ENCODE data around the gene KIAA1549.
"Not testable (repeated sequence)": the region's sequence is repeated elsewhere in the genome, so short reads cannot be mapped to it uniquely, and the experiment has no call there.

The KIAA1549 gene

GRCh38 chr7:138814816-138815332, 166.3 kb downstream of the KIAA1549 start:
- Histone ChIP-seq H3K9ac (ENCODE audit: low read depth, low read length) (no peak overlapping the region), H3K27me3 (ENCODE audit: insufficient read depth, low read length) (no peaks in the 10 kb centered on the region), H3K4me3 (ENCODE audit: low read length) (no peak overlapping the region), H3K9me3 (ENCODE audit: insufficient read depth, low read depth, low read length) (no peaks in the 10 kb centered on the region), H3K4me1 (ENCODE audit: insufficient read depth, low read length) (no peaks in the 10 kb centered on the region), H3K36me3 (ENCODE audit: insufficient read depth, low read depth, low read length) (no peaks in the 10 kb centered on the region), H3K27ac (ENCODE audit: low read length) (no peak overlapping the region)

GRCh38 chr7:138813945-138814344, 167.2 kb downstream of the KIAA1549 start:
- no peak overlapping the region for H3K4me3 ChIP-seq (ENCODE audit: low read length)
- no peaks in the 10 kb centered on the region for H3K9me3 ChIP-seq (ENCODE audit: insufficient read depth, low read depth, low read length)
- no peak overlapping the region for H3K27ac ChIP-seq (ENCODE audit: low read length)
- H3K36me3 ChIP-seq (ENCODE audit: insufficient read depth, low read depth, low read length) = no peaks in the 10 kb centered on the region
- H3K27me3 ChIP-seq (ENCODE audit: insufficient read depth, low read length) = no peaks in the 10 kb centered on the region
- H3K9ac ChIP-seq (ENCODE audit: low read depth, low read length) = no peak overlapping the region
- no peaks in the 10 kb centered on the region for H3K4me1 ChIP-seq (ENCODE audit: insufficient read depth, low read length)

GRCh38 chr7:138811327-138811726, 169.9 kb downstream of the KIAA1549 start:
- H3K36me3 ChIP-seq (ENCODE audit: insufficient read depth, low read depth, low read length); H3K4me1 ChIP-seq (ENCODE audit: insufficient read depth, low read length); H3K9ac ChIP-seq (ENCODE audit: low read depth, low read length); H3K4me3 ChIP-seq (ENCODE audit: low read length); H3K27ac ChIP-seq (ENCODE audit: low read length); H3K27me3 ChIP-seq (ENCODE audit: insufficient read depth, low read length); H3K9me3 ChIP-seq (ENCODE audit: insufficient read depth, low read depth, low read length): not testable (repeated sequence)

- Histone ChIP-seq H3K9me3 (ENCODE audit: insufficient read depth, low read depth, low read length) (no peaks in the 10 kb centered on the region), H3K27ac (ENCODE audit: low read length) (no peak overlapping the region), H3K4me3 (ENCODE audit: low read length) (no peak overlapping the region), H3K36me3 (ENCODE audit: insufficient read depth, low read depth, low read length) (no peaks in the 10 kb centered on the region), H3K4me1 (ENCODE audit: insufficient read depth, low read length) (no peaks in the 10 kb centered on the region), H3K9ac (ENCODE audit: low read depth, low read length) (no peak overlapping the region), H3K27me3 (ENCODE audit: insufficient read depth, low read length) (no peaks in the 10 kb centered on the region)
These were observed 171.8 kb downstream of the KIAA1549 start for GRCh38 chr7:138809346-138809745.

- Histone ChIP-seq H3K4me1 (ENCODE audit: insufficient read depth, low read length) (no peaks in the 10 kb centered on the region), H3K27ac (ENCODE audit: low read length) (no peak overlapping the region), H3K4me3 (ENCODE audit: low read length) (no peak overlapping the region), H3K36me3 (ENCODE audit: insufficient read depth, low read depth, low read length) (no peaks in the 10 kb centered on the region), H3K9me3 (ENCODE audit: insufficient read depth, low read depth, low read length) (no peaks in the 10 kb centered on the region), H3K27me3 (ENCODE audit: insufficient read depth, low read length) (no peaks in the 10 kb centered on the region), H3K9ac (ENCODE audit: low read depth, low read length) (no peak overlapping the region)
These were observed 176.6 kb downstream of the KIAA1549 start for GRCh38 chr7:138804618-138805017.

- H3K9me3 ChIP-seq (ENCODE audit: insufficient read depth, low read depth, low read length) = no peaks in the 10 kb centered on the region
- no peak overlapping the region for H3K9ac ChIP-seq (ENCODE audit: low read depth, low read length)
- peaks cover 13% of the 10 kb centered on the region for H3K27me3 ChIP-seq (ENCODE audit: insufficient read depth, low read length)
- peaks cover 3% of the 10 kb centered on the region; the same call in 1 of the 2 replicates for H3K4me1 ChIP-seq (ENCODE audit: insufficient read depth, low read length)
- H3K27ac ChIP-seq (ENCODE audit: low read length) = no peak overlapping the region
- no peak overlapping the region for H3K4me3 ChIP-seq (ENCODE audit: low read length)
- no peaks in the 10 kb centered on the region for H3K36me3 ChIP-seq (ENCODE audit: insufficient read depth, low read depth, low read length)
These were observed 178.5 kb downstream of the KIAA1549 start for GRCh38 chr7:138802706-138803105.

- H3K4me3 ChIP-seq (ENCODE audit: low read length) = no peak overlapping the region
- H3K4me1 ChIP-seq (ENCODE audit: insufficient read depth, low read length) = peaks cover 6% of the 10 kb centered on the region; the same call in 1 of the 2 replicates
- H3K27me3 ChIP-seq (ENCODE audit: insufficient read depth, low read length) = peaks cover 15% of the 10 kb centered on the region
- H3K27ac ChIP-seq (ENCODE audit: low read length) = no peak overlapping the region
- H3K9ac ChIP-seq (ENCODE audit: low read depth, low read length) = no peak overlapping the region
- H3K9me3 ChIP-seq (ENCODE audit: insufficient read depth, low read depth, low read length) = no peaks in the 10 kb centered on the region
- no peaks in the 10 kb centered on the region for H3K36me3 ChIP-seq (ENCODE audit: insufficient read depth, low read depth, low read length)
These were observed 179.9 kb downstream of the KIAA1549 start for GRCh38 chr7:138801256-138801655.

- H3K9ac ChIP-seq (ENCODE audit: low read depth, low read length) = no peak overlapping the region
- H3K4me1 ChIP-seq (ENCODE audit: insufficient read depth, low read length) = peaks cover 6% of the 10 kb centered on the region; the same call in 1 of the 2 replicates
- peaks cover 15% of the 10 kb centered on the region for H3K27me3 ChIP-seq (ENCODE audit: insufficient read depth, low read length)
- no peak overlapping the region for H3K27ac ChIP-seq (ENCODE audit: low read length)
- no peaks in the 10 kb centered on the region for H3K9me3 ChIP-seq (ENCODE audit: insufficient read depth, low read depth, low read length)
- H3K4me3 ChIP-seq (ENCODE audit: low read length) = no peak overlapping the region
- no peaks in the 10 kb centered on the region for H3K36me3 ChIP-seq (ENCODE audit: insufficient read depth, low read depth, low read length)
These were observed 181.7 kb downstream of the KIAA1549 start for GRCh38 chr7:138799336-138800000.

GRCh38 chr7:138798836-138799235, 182.4 kb downstream of the KIAA1549 start:
- H3K4me3 ChIP-seq (ENCODE audit: low read length) = no peak overlapping the region
- no peaks in the 10 kb centered on the region for H3K9me3 ChIP-seq (ENCODE audit: insufficient read depth, low read depth, low read length)
- H3K36me3 ChIP-seq (ENCODE audit: insufficient read depth, low read depth, low read length) = no peaks in the 10 kb centered on the region
- H3K4me1 ChIP-seq (ENCODE audit: insufficient read depth, low read length) = peaks cover 6% of the 10 kb centered on the region; the same call in 1 of the 2 replicates
- no peak overlapping the region for H3K27ac ChIP-seq (ENCODE audit: low read length)
- peaks cover 15% of the 10 kb centered on the region for H3K27me3 ChIP-seq (ENCODE audit: insufficient read depth, low read length)
- H3K9ac ChIP-seq (ENCODE audit: low read depth, low read length) = no peak overlapping the region

GRCh38 chr7:138797715-138798320, 183.4 kb downstream of the KIAA1549 start, which contains the start of the genes ATP6V0A4 and TMEM213:
ATP6V0A4 (minus strand) TSS chr7:138798196; CDS start chr7:138771247, 26,949 bp downstream.
TMEM213 (plus strand) TSS chr7:138797994; CDS start chr7:138798105, 111 bp downstream.
- no peaks in the 10 kb centered on the region for H3K36me3 ChIP-seq (ENCODE audit: insufficient read depth, low read depth, low read length)
- peaks cover 6% of the 10 kb centered on the region; the same call in 1 of the 2 replicates for H3K4me1 ChIP-seq (ENCODE audit: insufficient read depth, low read length)
- H3K9ac ChIP-seq (ENCODE audit: low read depth, low read length) = no peak within 1 kb of the TSS
- no peak within 1 kb of the TSS for H3K27ac ChIP-seq (ENCODE audit: low read length)
- no peaks in the 10 kb centered on the region for H3K9me3 ChIP-seq (ENCODE audit: insufficient read depth, low read depth, low read length)
- H3K4me3 ChIP-seq (ENCODE audit: low read length) = peak within 1 kb of the TSS; percentile 45; the same call in 1 of the 2 replicates
- H3K27me3 ChIP-seq (ENCODE audit: insufficient read depth, low read length) = peaks cover 15% of the 10 kb centered on the region

- H3K4me3 ChIP-seq (ENCODE audit: low read length); H3K9me3 ChIP-seq (ENCODE audit: insufficient read depth, low read depth, low read length); H3K4me1 ChIP-seq (ENCODE audit: insufficient read depth, low read length); H3K9ac ChIP-seq (ENCODE audit: low read depth, low read length); H3K27ac ChIP-seq (ENCODE audit: low read length); H3K36me3 ChIP-seq (ENCODE audit: insufficient read depth, low read depth, low read length): not testable (repeated sequence)
- H3K27me3 ChIP-seq (ENCODE audit: insufficient read depth, low read length) = peaks cover 15% of the 10 kb centered on the region
These were observed 184.1 kb downstream of the KIAA1549 start for GRCh38 chr7:138797046-138797445.
